HCT116 (cell line): ENCODE data around the gene C2CD3.

Experiments
- EZH2 ChIP-seq: fragments of 200-600 bp; sonication (generic); IDR thresholded peaks from 2 replicates; pipeline ENCODE4 v1.6.1; 2017; ENCODE audit warnings: antibody characterized with exemption, mixed run types
- TF ChIP-seq, protein P1 (sequence below), 3 experiments: fragments of 200-600 bp in 1 of 3; sonication (generic) in 1 of 3; IDR thresholded peaks in 2 of 3; conservative IDR thresholded peaks in 1 of 3; 2 replicates each; pipeline ENCODE4 v1.5.1; 2012 to 2017; ENCODE audit warnings: low read depth in 2 of 3, low read length in 2 of 3, antibody characterized with exemption in 1 of 3, borderline replicate concordance in 1 of 3, control low read depth in 1 of 3, mild to moderate bottlenecking in 1 of 3, mixed read lengths in 1 of 3, mixed run types in 1 of 3, moderate library complexity in 1 of 3; ENCODE audit not compliant: insufficient read depth in 1 of 3

DNA sequence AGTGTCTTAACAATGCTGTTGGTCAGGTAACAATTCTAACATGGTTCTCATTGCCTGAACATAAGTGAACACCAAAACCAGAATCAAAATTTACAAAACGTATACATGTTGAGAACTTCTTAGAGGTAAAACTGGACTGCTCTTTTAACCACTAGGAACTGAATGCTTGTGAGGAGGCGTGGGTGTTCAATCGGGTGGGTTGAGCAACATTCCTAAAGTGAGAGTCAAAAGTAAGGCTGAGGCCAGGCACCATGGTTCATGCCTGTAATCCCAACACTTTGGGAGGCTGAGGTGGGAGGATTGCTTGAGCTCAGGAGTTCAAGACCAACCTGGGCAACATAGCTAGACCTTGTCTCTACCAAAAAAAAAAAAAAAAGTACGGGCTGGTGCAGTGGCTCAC lies 11.8 kb upstream of the C2CD3 start:
- no peak for TF ChIP-seq EZH2
- TF ChIP-seq, protein P1, sequence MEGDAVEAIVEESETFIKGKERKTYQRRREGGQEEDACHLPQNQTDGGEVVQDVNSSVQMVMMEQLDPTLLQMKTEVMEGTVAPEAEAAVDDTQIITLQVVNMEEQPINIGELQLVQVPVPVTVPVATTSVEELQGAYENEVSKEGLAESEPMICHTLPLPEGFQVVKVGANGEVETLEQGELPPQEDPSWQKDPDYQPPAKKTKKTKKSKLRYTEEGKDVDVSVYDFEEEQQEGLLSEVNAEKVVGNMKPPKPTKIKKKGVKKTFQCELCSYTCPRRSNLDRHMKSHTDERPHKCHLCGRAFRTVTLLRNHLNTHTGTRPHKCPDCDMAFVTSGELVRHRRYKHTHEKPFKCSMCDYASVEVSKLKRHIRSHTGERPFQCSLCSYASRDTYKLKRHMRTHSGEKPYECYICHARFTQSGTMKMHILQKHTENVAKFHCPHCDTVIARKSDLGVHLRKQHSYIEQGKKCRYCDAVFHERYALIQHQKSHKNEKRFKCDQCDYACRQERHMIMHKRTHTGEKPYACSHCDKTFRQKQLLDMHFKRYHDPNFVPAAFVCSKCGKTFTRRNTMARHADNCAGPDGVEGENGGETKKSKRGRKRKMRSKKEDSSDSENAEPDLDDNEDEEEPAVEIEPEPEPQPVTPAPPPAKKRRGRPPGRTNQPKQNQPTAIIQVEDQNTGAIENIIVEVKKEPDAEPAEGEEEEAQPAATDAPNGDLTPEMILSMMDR (IDR thresholded peaks at IDR 0.05 in 2 of 3, conservative IDR thresholded peaks at IDR 0.05 in 1 of 3; ENCODE audit: borderline replicate concordance in 1 of 3, insufficient read depth in 1 of 3, low read depth in 2 of 3, low read length in 2 of 3) = no peak
